Measurements from ENCODE around the gene SMS.

- TF ChIP-seq RAD21 (IDR thresholded peaks at IDR 0.05; ENCODE audit: low read depth): no peak
- TF ChIP-seq EP300 (IDR thresholded peaks at IDR 0.05; ENCODE audit: borderline replicate concordance): no peak
- TF ChIP-seq TAF1 (IDR thresholded peaks at IDR 0.05; ENCODE audit: low read depth): no peak
- TF ChIP-seq REST (IDR thresholded peaks at IDR 0.05; ENCODE audit: low read depth): no peak
- no peak for TF ChIP-seq CEBPB (IDR thresholded peaks at IDR 0.05)
Observed at GRCh38 chrX:21949689-21950088, 9.2 kb downstream of the SMS start.

Measured in Ishikawa (cell line).